Duodenal mucosa (tissue), 2 donors: ENCODE measurements around the gene LAD1.

ENCODE experiments used
- H3K27ac ChIP-seq: one replicate; pipeline ENCODE4 v1.7.0; 2013; ENCODE audit warnings: low read depth, low read length
- H3K27me3 ChIP-seq, 2 donors: one replicate each; pipeline ENCODE4 v1.7.0; 2013; ENCODE audit warnings: low read length in 2 of 2, control low read depth in 1 of 2; ENCODE audit not compliant: insufficient read depth in 2 of 2, control insufficient read depth in 1 of 2
- H3K36me3 ChIP-seq, 2 donors: one replicate each; pipeline ENCODE4 v1.7.0; 2013; ENCODE audit warnings: low read length in 2 of 2, control low read depth in 1 of 2; ENCODE audit not compliant: insufficient read depth in 2 of 2, control insufficient read depth in 1 of 2
- H3K4me1 ChIP-seq, 2 donors: one replicate each; pipeline ENCODE4 v1.7.0; 2013; ENCODE audit warnings: low read length in 2 of 2, control low read depth in 1 of 2; ENCODE audit not compliant: insufficient read depth in 2 of 2, control insufficient read depth in 1 of 2
- H3K4me3 ChIP-seq, 2 donors: one replicate each; pipeline ENCODE4 v1.7.0; 2013; ENCODE audit warnings: low read length in 2 of 2, low read depth in 1 of 2
- H3K9ac ChIP-seq, 2 donors: one replicate each; pipeline ENCODE4 v1.7.0; 2013; ENCODE audit warnings: low read length in 2 of 2, low read depth in 1 of 2
- H3K9me3 ChIP-seq, 2 donors: one replicate each; pipeline ENCODE4 v1.7.0; 2013; ENCODE audit warnings: low read length in 2 of 2, control low read depth in 1 of 2; ENCODE audit not compliant: control insufficient read depth in 1 of 2

The LAD1 gene

GRCh38 chr1:201371276-201371675, 27.8 kb downstream of the LAD1 start:
- Histone ChIP-seq H3K9me3 (no peaks in the 10 kb centered on the region), H3K4me3 (no peak overlapping the region), H3K4me1 (no peaks in the 10 kb centered on the region), H3K27me3 (peaks cover 25 to 51% of the 10 kb centered on the region in 2 donors), H3K36me3 (no peaks in the 10 kb centered on the region), H3K9ac (no peak overlapping the region), H3K27ac (no peak overlapping the region)

- no peaks in the 10 kb centered on the region for H3K9me3 ChIP-seq
- H3K4me1 ChIP-seq: no peaks in the 10 kb centered on the region
- H3K27me3 ChIP-seq: peaks cover 20 to 45% of the 10 kb centered on the region in 2 donors
- H3K9ac ChIP-seq: no peak overlapping the region
- no peak overlapping the region for H3K27ac ChIP-seq
- H3K36me3 ChIP-seq: no peaks in the 10 kb centered on the region
- H3K4me3 ChIP-seq: no peak overlapping the region
These were observed 28.6 kb downstream of the LAD1 start for GRCh38 chr1:201370500-201370899.

GRCh38 chr1:201369209-201369608, 29.9 kb downstream of the LAD1 start:
- no peak overlapping the region for H3K9ac ChIP-seq
- H3K4me3 ChIP-seq: no peak overlapping the region
- no peak overlapping the region for H3K27ac ChIP-seq
- H3K36me3 ChIP-seq: no peaks in the 10 kb centered on the region
- H3K9me3 ChIP-seq: no peaks in the 10 kb centered on the region
- H3K27me3 ChIP-seq: peaks cover 13 to 36% of the 10 kb centered on the region in 2 donors
- no peaks in the 10 kb centered on the region for H3K4me1 ChIP-seq

- no peak overlapping the region for H3K9ac ChIP-seq
- H3K4me3 ChIP-seq: no peak overlapping the region
- H3K4me1 ChIP-seq: no peaks in the 10 kb centered on the region
- no peaks in the 10 kb centered on the region for H3K36me3 ChIP-seq
- H3K9me3 ChIP-seq: no peaks in the 10 kb centered on the region
- no peak overlapping the region for H3K27ac ChIP-seq
- peaks cover 0 to 15% of the 10 kb centered on the region in 2 donors for H3K27me3 ChIP-seq
These were observed 32.4 kb downstream of the LAD1 start for GRCh38 chr1:201366696-201367095.

GRCh38 chr1:201365251-201365650, 33.9 kb downstream of the LAD1 start:
- Histone ChIP-seq H3K9ac (no peak overlapping the region), H3K36me3 (no peaks in the 10 kb centered on the region), H3K4me1 (no peaks in the 10 kb centered on the region), H3K9me3 (no peaks in the 10 kb centered on the region), H3K4me3 (no peak overlapping the region), H3K27me3 (peaks cover 0 to 13% of the 10 kb centered on the region in 2 donors), H3K27ac (no peak overlapping the region)

- no peaks in the 10 kb centered on the region for H3K9me3 ChIP-seq
- no peak overlapping the region for H3K9ac ChIP-seq
- no peak overlapping the region for H3K4me3 ChIP-seq
- H3K27me3 ChIP-seq: peaks cover 0 to 13% of the 10 kb centered on the region in 2 donors
- no peaks in the 10 kb centered on the region for H3K4me1 ChIP-seq
- no peak overlapping the region for H3K27ac ChIP-seq
- no peaks in the 10 kb centered on the region for H3K36me3 ChIP-seq
These were observed 34.4 kb downstream of the LAD1 start for GRCh38 chr1:201364808-201365105.

- Histone ChIP-seq H3K27me3 (peaks cover 0 to 8% of the 10 kb centered on the region in 2 donors), H3K9ac (no peak overlapping the region), H3K4me3 (no peak overlapping the region), H3K4me1 (no peaks in the 10 kb centered on the region), H3K36me3 (no peaks in the 10 kb centered on the region), H3K9me3 (no peaks in the 10 kb centered on the region), H3K27ac (no peak overlapping the region)
These were observed 35.7 kb downstream of the LAD1 start for GRCh38 chr1:201363467-201363866.

- Histone ChIP-seq H3K9me3 (no peaks in the 10 kb centered on the region), H3K27ac (no peak overlapping the region), H3K4me3 (no peak overlapping the region), H3K27me3 (peaks cover 0 to 2% of the 10 kb centered on the region in 2 donors), H3K4me1 (no peaks in the 10 kb centered on the region), H3K9ac (no peak overlapping the region), H3K36me3 (no peaks in the 10 kb centered on the region)
These were observed 36.2 kb downstream of the LAD1 start for GRCh38 chr1:201362906-201363305.

- H3K27me3 ChIP-seq: no peaks in the 10 kb centered on the region
- H3K27ac ChIP-seq: no peak overlapping the region
- H3K4me1 ChIP-seq: no peaks in the 10 kb centered on the region
- no peaks in the 10 kb centered on the region for H3K9me3 ChIP-seq
- no peak overlapping the region for H3K9ac ChIP-seq
- no peaks in the 10 kb centered on the region for H3K36me3 ChIP-seq
- H3K4me3 ChIP-seq: no peak overlapping the region
These were observed 37.2 kb downstream of the LAD1 start for GRCh38 chr1:201361652-201362504.

- H3K4me3 ChIP-seq: no peak overlapping the region
- no peaks in the 10 kb centered on the region for H3K27me3 ChIP-seq
- no peaks in the 10 kb centered on the region for H3K9me3 ChIP-seq
- H3K27ac ChIP-seq: no peak overlapping the region
- H3K4me1 ChIP-seq: no peaks in the 10 kb centered on the region
- H3K9ac ChIP-seq: no peak overlapping the region
- H3K36me3 ChIP-seq: no peaks in the 10 kb centered on the region
These were observed 38.0 kb downstream of the LAD1 start for GRCh38 chr1:201360901-201361651.
